ENCODE results near the gene CALHM6.
"Not testable (repeated sequence)": the region's sequence is repeated elsewhere in the genome, so short reads cannot be mapped to it uniquely, and the experiment has no call there.

CALHM6 gene

GRCh38 chr6:116483616-116484015 lies 22.4 kb downstream of the CALHM6 start:
- Mint-ChIP-seq H3K27me3 (peaks cover 4% of the 10 kb centered on the region), H3K27ac (no peak overlapping the region), H3K36me3 (no peaks in the 10 kb centered on the region), H3K9me3 (ENCODE audit: low read depth) (no peaks in the 10 kb centered on the region), H3K4me3 (no peak overlapping the region), H3K4me1 (ENCODE audit: low read depth) (no peaks in the 10 kb centered on the region)

GRCh38 chr6:116485559-116486184 lies 24.5 kb downstream of the CALHM6 start:
- Mint-ChIP-seq H3K9me3 (ENCODE audit: low read depth) (no peaks in the 10 kb centered on the region), H3K27me3 (peaks cover 6% of the 10 kb centered on the region), H3K27ac (no peak overlapping the region), H3K4me3 (no peak overlapping the region), H3K36me3 (no peaks in the 10 kb centered on the region), H3K4me1 (ENCODE audit: low read depth) (no peaks in the 10 kb centered on the region)

- Mint-ChIP-seq H3K27me3 (peaks cover 6% of the 10 kb centered on the region), H3K4me1 (ENCODE audit: low read depth) (no peaks in the 10 kb centered on the region), H3K4me3 (no peak overlapping the region), H3K9me3 (ENCODE audit: low read depth) (peaks cover 6% of the 10 kb centered on the region), H3K27ac (no peak overlapping the region), H3K36me3 (peaks cover 2% of the 10 kb centered on the region)
Measured at GRCh38 chr6:116491610-116492330, 30.6 kb downstream of the CALHM6 start.

GRCh38 chr6:116492331-116493067 lies 31.3 kb downstream of the CALHM6 start:
- H3K9me3 Mint-ChIP-seq (ENCODE audit: low read depth) = peaks cover 6% of the 10 kb centered on the region
- H3K4me3 Mint-ChIP-seq = no peak overlapping the region
- peaks cover 2% of the 10 kb centered on the region for H3K36me3 Mint-ChIP-seq
- no peak overlapping the region for H3K27ac Mint-ChIP-seq
- no peaks in the 10 kb centered on the region for H3K4me1 Mint-ChIP-seq (ENCODE audit: low read depth)
- peaks cover 6% of the 10 kb centered on the region for H3K27me3 Mint-ChIP-seq

- H3K27me3 Mint-ChIP-seq = peaks cover 12% of the 10 kb centered on the region
- not testable (repeated sequence) for H3K9me3 Mint-ChIP-seq (ENCODE audit: low read depth); H3K36me3 Mint-ChIP-seq; H3K4me1 Mint-ChIP-seq (ENCODE audit: low read depth); H3K27ac Mint-ChIP-seq; H3K4me3 Mint-ChIP-seq
Measured at GRCh38 chr6:116495161-116495560, 34.0 kb downstream of the CALHM6 start.

GRCh38 chr6:116497113-116497676 lies 36.0 kb downstream of the CALHM6 start:
- Mint-ChIP-seq H3K4me3 (no peak overlapping the region), H3K36me3 (peaks cover 5% of the 10 kb centered on the region), H3K27me3 (peaks cover 14% of the 10 kb centered on the region), H3K27ac (no peak overlapping the region), H3K9me3 (ENCODE audit: low read depth) (peaks cover 6% of the 10 kb centered on the region), H3K4me1 (ENCODE audit: low read depth) (no peaks in the 10 kb centered on the region)

GRCh38 chr6:116500969-116501433 lies 39.8 kb downstream of the CALHM6 start:
- no peaks in the 10 kb centered on the region for H3K4me1 Mint-ChIP-seq (ENCODE audit: low read depth)
- no peaks in the 10 kb centered on the region for H3K9me3 Mint-ChIP-seq (ENCODE audit: low read depth)
- peaks cover 16% of the 10 kb centered on the region for H3K27me3 Mint-ChIP-seq
- H3K27ac Mint-ChIP-seq = no peak overlapping the region
- H3K36me3 Mint-ChIP-seq = peaks cover 3% of the 10 kb centered on the region
- no peak overlapping the region for H3K4me3 Mint-ChIP-seq

GRCh38 chr6:116507324-116507723 lies 46.1 kb downstream of the CALHM6 start:
- Mint-ChIP-seq H3K4me3 (no peak overlapping the region), H3K27me3 (peaks cover 6% of the 10 kb centered on the region), H3K27ac (no peak overlapping the region), H3K9me3 (ENCODE audit: low read depth) (no peaks in the 10 kb centered on the region), H3K4me1 (ENCODE audit: low read depth) (no peaks in the 10 kb centered on the region), H3K36me3 (no peaks in the 10 kb centered on the region)

- peaks cover 4% of the 10 kb centered on the region for H3K27me3 Mint-ChIP-seq
- no peaks in the 10 kb centered on the region for H3K4me1 Mint-ChIP-seq (ENCODE audit: low read depth)
- no peaks in the 10 kb centered on the region for H3K9me3 Mint-ChIP-seq (ENCODE audit: low read depth)
- H3K27ac Mint-ChIP-seq = no peak overlapping the region
- H3K36me3 Mint-ChIP-seq = no peaks in the 10 kb centered on the region
- no peak overlapping the region for H3K4me3 Mint-ChIP-seq
Measured at GRCh38 chr6:116508527-116508926, 47.4 kb downstream of the CALHM6 start.

GRCh38 chr6:116511424-116512110 lies 50.4 kb downstream of the CALHM6 start, which contains the start of gene CALHM5:
Gene CALHM5 (plus strand): TSS chr6:116511639. CDS start chr6:116511697, 58 bp downstream.
- Mint-ChIP-seq H3K9me3 (ENCODE audit: low read depth) (no peaks in the 10 kb centered on the region), H3K27me3 (peaks cover 2% of the 10 kb centered on the region), H3K36me3 (no peaks in the 10 kb centered on the region), H3K27ac (no peak within 1 kb of the TSS), H3K4me3 (no peak within 1 kb of the TSS), H3K4me1 (ENCODE audit: low read depth) (no peaks in the 10 kb centered on the region)

- H3K27me3 Mint-ChIP-seq = peaks cover 2% of the 10 kb centered on the region
- no peaks in the 10 kb centered on the region for H3K4me1 Mint-ChIP-seq (ENCODE audit: low read depth)
- H3K36me3 Mint-ChIP-seq = no peaks in the 10 kb centered on the region
- H3K9me3 Mint-ChIP-seq (ENCODE audit: low read depth) = no peaks in the 10 kb centered on the region
- H3K4me3 Mint-ChIP-seq = no peak overlapping the region
- H3K27ac Mint-ChIP-seq = no peak overlapping the region
Measured at GRCh38 chr6:116512111-116512559, 51.0 kb downstream of the CALHM6 start.

GRCh38 chr6:116512734-116513133 lies 51.6 kb downstream of the CALHM6 start:
- H3K9me3 Mint-ChIP-seq (ENCODE audit: low read depth) = no peaks in the 10 kb centered on the region

More at GRCh38 chr6:116512734-116513133, 51.6 kb downstream of the CALHM6 start:
- no peak overlapping the region for H3K4me3 Mint-ChIP-seq
- no peaks in the 10 kb centered on the region for H3K27me3 Mint-ChIP-seq
- no peaks in the 10 kb centered on the region for H3K4me1 Mint-ChIP-seq (ENCODE audit: low read depth)
- no peak overlapping the region for H3K27ac Mint-ChIP-seq
- H3K36me3 Mint-ChIP-seq = no peaks in the 10 kb centered on the region

All from activated naive CD8-positive, alpha-beta T cell (primary cell).